Ishikawa (cell line): ENCODE measurements around the gene DCP1B.

Experiments
- FOXM1 ChIP-seq: IDR thresholded peaks from 2 replicates; pipeline ENCODE4 v1.6.1; 2012; ENCODE audit warnings: low read depth, borderline replicate concordance
- YY1 ChIP-seq: IDR thresholded peaks from 2 replicates; pipeline ENCODE4 v1.6.1; 2012; ENCODE audit warnings: low read depth
- TF ChIP-seq, protein P1 (sequence below): IDR thresholded peaks from 2 replicates; pipeline ENCODE4 v1.6.1; 2012
- TF ChIP-seq, protein P2 (sequence below): IDR thresholded peaks from 2 replicates; pipeline ENCODE4 v1.6.1; 2012
- TF ChIP-seq, protein P3 (sequence below): IDR thresholded peaks from 2 replicates; pipeline ENCODE4 v1.6.1; 2012; ENCODE audit warnings: low read depth, mild to moderate bottlenecking

DNA sequence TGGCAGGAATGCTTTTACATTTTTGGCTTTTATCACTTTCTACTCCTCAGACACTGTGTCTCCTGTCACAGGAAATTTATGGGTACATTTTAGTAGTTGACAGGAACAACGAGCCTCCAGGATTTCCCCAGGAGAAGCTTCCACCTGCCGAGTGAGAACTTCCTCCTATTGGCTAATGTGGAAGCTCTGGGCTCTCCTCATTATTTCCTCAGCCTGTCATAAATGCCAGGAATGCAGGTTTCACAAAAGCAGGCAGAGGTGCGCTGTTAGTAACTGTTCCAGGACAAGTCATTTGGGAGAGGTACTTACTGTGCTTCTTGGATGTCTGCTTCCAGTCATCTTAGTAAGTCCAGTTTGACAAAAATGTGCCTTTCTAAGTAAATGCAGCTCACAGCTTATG lies 19.1 kb upstream of the DCP1B start:
- TF ChIP-seq, protein P1, sequence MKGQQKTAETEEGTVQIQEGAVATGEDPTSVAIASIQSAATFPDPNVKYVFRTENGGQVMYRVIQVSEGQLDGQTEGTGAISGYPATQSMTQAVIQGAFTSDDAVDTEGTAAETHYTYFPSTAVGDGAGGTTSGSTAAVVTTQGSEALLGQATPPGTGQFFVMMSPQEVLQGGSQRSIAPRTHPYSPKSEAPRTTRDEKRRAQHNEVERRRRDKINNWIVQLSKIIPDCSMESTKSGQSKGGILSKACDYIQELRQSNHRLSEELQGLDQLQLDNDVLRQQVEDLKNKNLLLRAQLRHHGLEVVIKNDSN = no peak
- TF ChIP-seq YY1 (no peak), FOXM1 (no peak)
- TF ChIP-seq, protein P2, sequence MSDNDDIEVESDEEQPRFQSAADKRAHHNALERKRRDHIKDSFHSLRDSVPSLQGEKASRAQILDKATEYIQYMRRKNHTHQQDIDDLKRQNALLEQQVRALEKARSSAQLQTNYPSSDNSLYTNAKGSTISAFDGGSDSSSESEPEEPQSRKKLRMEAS = no peak
- TF ChIP-seq, protein P3, sequence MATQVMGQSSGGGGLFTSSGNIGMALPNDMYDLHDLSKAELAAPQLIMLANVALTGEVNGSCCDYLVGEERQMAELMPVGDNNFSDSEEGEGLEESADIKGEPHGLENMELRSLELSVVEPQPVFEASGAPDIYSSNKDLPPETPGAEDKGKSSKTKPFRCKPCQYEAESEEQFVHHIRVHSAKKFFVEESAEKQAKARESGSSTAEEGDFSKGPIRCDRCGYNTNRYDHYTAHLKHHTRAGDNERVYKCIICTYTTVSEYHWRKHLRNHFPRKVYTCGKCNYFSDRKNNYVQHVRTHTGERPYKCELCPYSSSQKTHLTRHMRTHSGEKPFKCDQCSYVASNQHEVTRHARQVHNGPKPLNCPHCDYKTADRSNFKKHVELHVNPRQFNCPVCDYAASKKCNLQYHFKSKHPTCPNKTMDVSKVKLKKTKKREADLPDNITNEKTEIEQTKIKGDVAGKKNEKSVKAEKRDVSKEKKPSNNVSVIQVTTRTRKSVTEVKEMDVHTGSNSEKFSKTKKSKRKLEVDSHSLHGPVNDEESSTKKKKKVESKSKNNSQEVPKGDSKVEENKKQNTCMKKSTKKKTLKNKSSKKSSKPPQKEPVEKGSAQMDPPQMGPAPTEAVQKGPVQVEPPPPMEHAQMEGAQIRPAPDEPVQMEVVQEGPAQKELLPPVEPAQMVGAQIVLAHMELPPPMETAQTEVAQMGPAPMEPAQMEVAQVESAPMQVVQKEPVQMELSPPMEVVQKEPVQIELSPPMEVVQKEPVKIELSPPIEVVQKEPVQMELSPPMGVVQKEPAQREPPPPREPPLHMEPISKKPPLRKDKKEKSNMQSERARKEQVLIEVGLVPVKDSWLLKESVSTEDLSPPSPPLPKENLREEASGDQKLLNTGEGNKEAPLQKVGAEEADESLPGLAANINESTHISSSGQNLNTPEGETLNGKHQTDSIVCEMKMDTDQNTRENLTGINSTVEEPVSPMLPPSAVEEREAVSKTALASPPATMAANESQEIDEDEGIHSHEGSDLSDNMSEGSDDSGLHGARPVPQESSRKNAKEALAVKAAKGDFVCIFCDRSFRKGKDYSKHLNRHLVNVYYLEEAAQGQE = no peak
